AG08395 (cell line): ENCODE measurements around the gene FFAR3.
"Not testable (repeated sequence)": the region's sequence is repeated elsewhere in the genome, so short reads cannot be mapped to it uniquely, and the experiment has no call there.

ENCODE experiments used
- DNase-seq: peaks from one replicate; pipeline ENCODE4 v3.0.0; 2012; ENCODE audit warnings: mixed read lengths, low spot score

FFAR3 gene

GRCh38 chr19:35375505-35376307 lies 17.4 kb downstream of the FFAR3 start:
- no peak for DNase-seq

GRCh38 chr19:35377656-35378055 lies 19.4 kb downstream of the FFAR3 start:
- no peak for DNase-seq

GRCh38 chr19:35378356-35378755 lies 20.1 kb downstream of the FFAR3 start:
- DNase-seq = no peak

- not testable (repeated sequence) for DNase-seq
Observed at GRCh38 chr19:35379545-35379944, 21.3 kb downstream of the FFAR3 start.

- DNase-seq = no peak
Observed at GRCh38 chr19:35379992-35380391, 21.7 kb downstream of the FFAR3 start.

GRCh38 chr19:35380450-35381124 lies 22.3 kb downstream of the FFAR3 start:
- no peak for DNase-seq

- DNase-seq = no peak
Observed at GRCh38 chr19:35381318-35381717, 23.1 kb downstream of the FFAR3 start.

GRCh38 chr19:35381926-35382325 lies 23.7 kb downstream of the FFAR3 start:
- no peak for DNase-seq

GRCh38 chr19:35383536-35383935 lies 25.3 kb downstream of the FFAR3 start:
- no peak for DNase-seq

- DNase-seq = no peak
Observed at GRCh38 chr19:35388277-35389054, 30.2 kb downstream of the FFAR3 start.

GRCh38 chr19:35389192-35389861 lies 31.1 kb downstream of the FFAR3 start:
- DNase-seq = no peak

- DNase-seq = no peak
Observed at GRCh38 chr19:35392742-35393715, 34.8 kb downstream of the FFAR3 start.

- DNase-seq = no peak
Observed at GRCh38 chr19:35395382-35396199, 37.3 kb downstream of the FFAR3 start.

- no peak for DNase-seq
Observed at GRCh38 chr19:35396240-35396885, 38.1 kb downstream of the FFAR3 start.

GRCh38 chr19:35397064-35397463 lies 38.8 kb downstream of the FFAR3 start:
- DNase-seq = no peak

- no peak for DNase-seq
Observed at GRCh38 chr19:35398570-35398969, 40.3 kb downstream of the FFAR3 start.

- no peak for DNase-seq
Observed at GRCh38 chr19:35399231-35399630, 41.0 kb downstream of the FFAR3 start.

- no peak for DNase-seq
Observed at GRCh38 chr19:35399948-35400772, 41.9 kb downstream of the FFAR3 start.

GRCh38 chr19:35400773-35401100 lies 42.5 kb downstream of the FFAR3 start:
- DNase-seq = no peak
